MCF 10A (cell line): ENCODE measurements around the gene NUP214. TPM values are rescaled to one million over a fixed set of nuclear protein-coding genes. Genes with fewer than 3 reads are reported as not detected.

Experiments
- BruUV-seq: library from RNA; stranded (reverse); fragments of 400-500 nt; replicated peaks from 2 replicates; lab custom pipeline; 2021; lab: Mats Ljungman, UMichigan
- CTCF ChIA-PET: fragments of 300-600 bp; sonication (Branson Sonifier 250); formaldehyde crosslinking; extraction: SDS; loops from one replicate; lab custom pipeline; 2021; ENCODE audit warnings: antibody characterized with exemption, inconsistent platforms; lab: Yijun Ruan, JAX
- POLR2A ChIA-PET: fragments of 300-600, 350-650 bp; sonication (Branson Sonifier 250); formaldehyde crosslinking; extraction: SDS; loops from one replicate; lab custom pipeline; 2020; ENCODE audit warnings: antibody characterized with exemption, inconsistent platforms; lab: Yijun Ruan, JAX
- DNase-seq: peaks from one replicate; pipeline ENCODE4 v3.0.0-alpha.2; 2018; ENCODE audit not compliant: unreplicated experiment
- H3K27ac Mint-ChIP-seq: one replicate; pipeline ENCODE4 v1.8.0; 2022; ENCODE audit warnings: mild to moderate bottlenecking, low read depth, mixed read lengths; ENCODE audit not compliant: unreplicated experiment
- H3K27me3 Mint-ChIP-seq: one replicate; pipeline ENCODE4 v1.8.0; 2022; ENCODE audit warnings: mixed read lengths; ENCODE audit not compliant: insufficient read depth, unreplicated experiment
- H3K36me3 Mint-ChIP-seq: one replicate; pipeline ENCODE4 v1.8.0; 2022; ENCODE audit warnings: mild to moderate bottlenecking, moderate library complexity, mixed read lengths; ENCODE audit not compliant: insufficient read depth, unreplicated experiment
- H3K4me1 Mint-ChIP-seq: one replicate; pipeline ENCODE4 v1.8.0; 2022; ENCODE audit warnings: mixed read lengths; ENCODE audit not compliant: insufficient read depth, unreplicated experiment
- H3K4me3 Mint-ChIP-seq: one replicate; pipeline ENCODE4 v1.8.0; 2022; ENCODE audit warnings: mild to moderate bottlenecking, moderate library complexity, mixed read lengths; ENCODE audit not compliant: unreplicated experiment
- H3K9me3 Mint-ChIP-seq: one replicate; pipeline ENCODE4 v1.8.0; 2022; ENCODE audit warnings: mixed read lengths; ENCODE audit not compliant: unreplicated experiment
- intact Hi-C: fragments of 100-400 bp; cut with micrococcal nuclease; formaldehyde crosslinking; loops from 2 replicates; pipeline ENCODE4 v1.14.1; 2022
- total RNA-seq: library from RNA; stranded (reverse); gene quantifications from 2 replicates; pipeline ENCODE4 v1.2.3, GENCODE V29; 2022
- TF ChIP-seq, protein P1 (sequence below): fragments of 200-600 bp; IDR thresholded peaks from one replicate; pipeline ENCODE4 v1.8.0; 2022; ENCODE audit warnings: antibody characterized with exemption, mild to moderate bottlenecking; ENCODE audit not compliant: unreplicated experiment

NUP214 gene
- total RNA-seq, 1 experiment from 2014 or later: 41.8 TPM

DNA sequence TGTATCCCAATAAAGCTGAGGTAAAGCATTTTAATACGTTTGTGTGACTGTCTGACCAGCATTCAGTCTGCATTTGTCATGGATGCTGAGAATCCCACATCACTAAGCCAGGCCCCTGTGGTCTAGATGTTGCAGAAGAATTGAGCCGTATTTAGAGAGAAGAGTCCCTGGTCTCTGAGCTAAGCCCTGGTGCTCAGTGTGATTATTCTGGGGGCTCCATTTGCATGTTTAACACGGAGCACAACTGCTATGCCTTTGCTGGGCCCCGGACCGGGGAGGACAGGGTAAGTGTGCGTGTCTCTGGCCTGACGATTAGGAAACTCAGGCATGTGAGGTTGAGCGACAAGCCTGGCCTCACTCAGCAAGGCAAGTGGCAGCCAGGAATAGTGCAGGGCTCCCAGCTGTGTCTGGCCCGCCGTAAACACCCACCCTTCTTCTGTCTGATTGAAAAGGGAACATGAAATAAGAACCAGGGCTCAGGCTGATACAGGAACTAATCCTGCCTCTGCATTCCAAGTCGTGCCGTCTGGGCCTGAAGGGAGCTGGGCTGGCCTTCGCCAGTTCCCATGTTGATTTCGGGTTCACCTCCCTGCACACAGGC is 128.6 kb downstream of the NUP214 start:
- H3K27me3 Mint-ChIP-seq: no peaks in the 10 kb centered on the region

DNA sequence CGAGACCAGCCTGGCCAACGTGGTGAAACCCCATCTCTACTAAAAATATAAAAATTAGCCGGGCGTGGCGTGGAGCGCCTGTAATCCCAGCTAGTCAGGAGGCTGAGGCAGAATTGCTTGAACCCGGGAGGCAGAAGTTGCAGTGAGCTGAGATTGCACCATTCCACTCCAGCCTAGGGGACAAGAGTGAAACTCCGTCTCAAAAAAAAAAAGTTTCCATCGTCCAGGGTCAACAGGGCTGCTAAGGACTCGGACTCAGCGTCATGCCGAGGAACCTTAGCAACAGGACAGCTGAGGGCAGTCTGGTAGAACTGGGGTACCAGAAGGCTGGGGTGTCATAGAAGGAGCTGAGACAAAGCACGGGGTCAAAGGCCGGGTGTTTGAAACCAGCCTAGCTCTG is 129.2 kb downstream of the NUP214 start:
- BruUV-seq: no TSS peak
- Mint-ChIP-seq H3K9me3 (no peaks in the 10 kb centered on the region), H3K27me3 (no peaks in the 10 kb centered on the region), H3K36me3 (no peaks in the 10 kb centered on the region), H3K4me1 (peaks cover 7% of the 10 kb centered on the region), H3K4me3 (no peak overlapping the region), H3K27ac (no peak overlapping the region)
- ChIA-PET POLR2A (interaction anchor here (1.0 kb wide), 1 partner anchor 32 kb away, joined by 4 read pairs; no protein-coding TSS in a partner anchor), CTCF (interaction anchor here (0.6 to 1.8 kb wide), 3 partner anchors 40 to 406 kb away, joined by 4 to 13 read pairs (median 4); no protein-coding TSS in a partner anchor)
- DNase-seq: no peak
- TF ChIP-seq, protein P1, sequence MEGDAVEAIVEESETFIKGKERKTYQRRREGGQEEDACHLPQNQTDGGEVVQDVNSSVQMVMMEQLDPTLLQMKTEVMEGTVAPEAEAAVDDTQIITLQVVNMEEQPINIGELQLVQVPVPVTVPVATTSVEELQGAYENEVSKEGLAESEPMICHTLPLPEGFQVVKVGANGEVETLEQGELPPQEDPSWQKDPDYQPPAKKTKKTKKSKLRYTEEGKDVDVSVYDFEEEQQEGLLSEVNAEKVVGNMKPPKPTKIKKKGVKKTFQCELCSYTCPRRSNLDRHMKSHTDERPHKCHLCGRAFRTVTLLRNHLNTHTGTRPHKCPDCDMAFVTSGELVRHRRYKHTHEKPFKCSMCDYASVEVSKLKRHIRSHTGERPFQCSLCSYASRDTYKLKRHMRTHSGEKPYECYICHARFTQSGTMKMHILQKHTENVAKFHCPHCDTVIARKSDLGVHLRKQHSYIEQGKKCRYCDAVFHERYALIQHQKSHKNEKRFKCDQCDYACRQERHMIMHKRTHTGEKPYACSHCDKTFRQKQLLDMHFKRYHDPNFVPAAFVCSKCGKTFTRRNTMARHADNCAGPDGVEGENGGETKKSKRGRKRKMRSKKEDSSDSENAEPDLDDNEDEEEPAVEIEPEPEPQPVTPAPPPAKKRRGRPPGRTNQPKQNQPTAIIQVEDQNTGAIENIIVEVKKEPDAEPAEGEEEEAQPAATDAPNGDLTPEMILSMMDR: no peak
- intact Hi-C loops: no loop called here

More for the DNA sequence above, 128.6 kb downstream of the NUP214 start:
- DNase-seq: no peak
- Mint-ChIP-seq H3K4me1 (peaks cover 7% of the 10 kb centered on the region), H3K4me3 (no peak overlapping the region), H3K36me3 (no peaks in the 10 kb centered on the region), H3K27ac (no peak overlapping the region), H3K9me3 (no peaks in the 10 kb centered on the region)
- BruUV-seq: no TSS peak
- intact Hi-C loops: no loop called here
- POLR2A ChIA-PET: no interaction called here
- CTCF ChIA-PET: interaction anchor here (1.0 kb wide), 1 partner anchor 40 kb away, joined by 4 read pairs; no protein-coding TSS in a partner anchor
- TF ChIP-seq, protein P1: no peak

DNA sequence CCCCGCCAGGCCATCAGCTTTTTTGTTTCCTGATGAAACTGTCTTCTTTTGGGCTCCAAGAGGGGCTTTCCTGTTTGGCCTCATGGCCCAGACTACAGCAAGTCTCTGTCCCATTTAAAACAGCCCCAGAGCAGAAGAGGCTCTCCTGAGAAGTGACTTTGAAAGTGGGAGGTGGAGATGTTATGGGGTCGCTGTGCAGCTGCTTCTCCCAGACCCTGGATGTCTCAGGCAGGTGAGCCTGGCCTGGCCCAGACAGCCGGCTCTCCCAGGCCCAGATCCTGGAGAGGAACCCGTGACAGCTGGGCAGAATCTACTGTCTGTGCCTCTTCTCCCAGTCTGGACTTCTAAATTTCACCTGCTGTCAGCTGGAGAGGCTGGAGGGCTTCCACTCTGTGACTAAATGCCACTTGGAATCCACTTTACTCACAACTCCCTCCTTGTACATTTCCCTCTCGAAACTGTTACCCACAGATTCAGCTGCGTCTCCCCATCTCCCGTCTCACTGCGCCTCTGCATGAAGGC is 130.4 kb downstream of the NUP214 start:
- TF ChIP-seq, protein P1: no peak
- Mint-ChIP-seq H3K27me3 (no peaks in the 10 kb centered on the region), H3K27ac (peak overlapping the region; percentile 29), H3K4me1 (peaks cover 7% of the 10 kb centered on the region), H3K4me3 (no peak overlapping the region), H3K9me3 (no peaks in the 10 kb centered on the region), H3K36me3 (no peaks in the 10 kb centered on the region)
- CTCF ChIA-PET: interaction anchor here (0.6 to 1.8 kb wide), 4 partner anchors 35 to 198 kb away, joined by 3 to 13 read pairs (median 3); no protein-coding TSS in a partner anchor
- no TSS peak for BruUV-seq
- POLR2A ChIA-PET: interaction anchor here (0.8 to 1.0 kb wide), 2 partner anchors 34 kb away, joined by 3 to 4 read pairs; partner anchors contain the start of gene PLPP7
- intact Hi-C loops: no loop called here
- no peak for DNase-seq

DNA sequence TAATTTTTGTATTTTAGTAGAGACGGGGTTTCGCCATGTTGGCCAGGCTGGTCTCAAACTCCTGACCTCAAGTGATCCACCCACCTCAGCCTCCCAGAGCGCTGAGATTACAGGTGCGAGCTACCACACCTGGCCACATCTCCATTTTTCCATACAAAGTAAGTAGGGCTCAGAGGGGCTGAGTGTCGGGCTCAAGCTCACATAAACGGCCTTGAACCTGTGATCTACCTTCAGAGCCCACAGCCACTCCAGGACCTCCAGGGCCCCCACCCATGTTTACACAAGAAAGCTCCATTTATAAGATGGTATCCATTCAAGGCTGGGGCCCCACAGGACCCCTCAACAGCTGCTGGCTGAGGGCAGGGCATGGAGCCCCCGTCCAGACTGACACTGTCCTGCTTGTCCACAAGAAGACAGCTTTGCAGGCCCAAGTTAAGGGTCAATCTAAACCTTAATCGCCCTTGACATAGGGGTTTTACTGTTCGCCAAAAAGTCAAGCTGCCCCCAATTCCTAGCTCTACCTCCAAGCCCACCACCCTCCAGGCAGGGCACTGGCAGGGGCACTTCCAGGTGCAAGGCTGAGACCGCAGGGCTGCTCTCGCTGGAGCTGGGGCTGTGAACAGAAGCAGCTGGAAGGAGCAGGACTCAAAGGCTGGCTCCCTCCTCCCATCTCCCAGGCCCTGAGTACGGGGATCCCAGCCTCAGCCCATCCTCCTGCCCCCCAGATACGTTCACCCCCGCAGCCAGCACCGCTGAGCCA is 132.1 kb downstream of the NUP214 start:
- ChIA-PET CTCF (interaction anchor here (0.6 to 1.0 kb wide), 4 partner anchors 334 to 501 kb away, joined by 3 read pairs; no protein-coding TSS in a partner anchor), POLR2A (no interaction called here)
- Mint-ChIP-seq H3K27me3 (no peaks in the 10 kb centered on the region), H3K27ac (no peak overlapping the region), H3K36me3 (no peaks in the 10 kb centered on the region), H3K4me1 (peaks cover 7% of the 10 kb centered on the region), H3K9me3 (no peaks in the 10 kb centered on the region), H3K4me3 (no peak overlapping the region)
- TF ChIP-seq, protein P1: no peak
- intact Hi-C loops: no loop called here
- BruUV-seq: no TSS peak
- no peak for DNase-seq
